ENCODE measurements around the gene CBR3.

The CBR3 gene

GRCh38 chr21:36155603-36156338 lies 20.9 kb downstream of the CBR3 start:
- DNase-seq: no peak
- peaks cover 4 to 7% of the 10 kb centered on the region in 2 donors for H3K36me3 Mint-ChIP-seq
- no peaks in the 10 kb centered on the region for H3K27me3 Mint-ChIP-seq
- H3K9me3 Mint-ChIP-seq: no peaks in the 10 kb centered on the region
- H3K4me1 Mint-ChIP-seq: peaks cover 18 to 39% of the 10 kb centered on the region in 2 donors
- peak overlapping the region; percentile 85 to 91 for H3K4me3 Mint-ChIP-seq
- H3K27ac Mint-ChIP-seq: peak overlapping the region; percentile 65
- ATAC-seq (replicated peaks): peak; percentile 1

- DNase-seq (peak; percentile 99), ATAC-seq (replicated peaks) (peak; percentile 86 to 91)
- H3K27me3 Mint-ChIP-seq: no peaks in the 10 kb centered on the region
- peak overlapping the region; percentile 65 for H3K27ac Mint-ChIP-seq
- no peaks in the 10 kb centered on the region for H3K9me3 Mint-ChIP-seq
- peak overlapping the region; percentile 85 to 91 for H3K4me3 Mint-ChIP-seq
- peaks cover 20 to 38% of the 10 kb centered on the region in 2 donors for H3K4me1 Mint-ChIP-seq
- H3K36me3 Mint-ChIP-seq: peaks cover 4 to 9% of the 10 kb centered on the region in 2 donors
These were observed 21.5 kb downstream of the CBR3 start for GRCh38 chr21:36156339-36156814.

DNA sequence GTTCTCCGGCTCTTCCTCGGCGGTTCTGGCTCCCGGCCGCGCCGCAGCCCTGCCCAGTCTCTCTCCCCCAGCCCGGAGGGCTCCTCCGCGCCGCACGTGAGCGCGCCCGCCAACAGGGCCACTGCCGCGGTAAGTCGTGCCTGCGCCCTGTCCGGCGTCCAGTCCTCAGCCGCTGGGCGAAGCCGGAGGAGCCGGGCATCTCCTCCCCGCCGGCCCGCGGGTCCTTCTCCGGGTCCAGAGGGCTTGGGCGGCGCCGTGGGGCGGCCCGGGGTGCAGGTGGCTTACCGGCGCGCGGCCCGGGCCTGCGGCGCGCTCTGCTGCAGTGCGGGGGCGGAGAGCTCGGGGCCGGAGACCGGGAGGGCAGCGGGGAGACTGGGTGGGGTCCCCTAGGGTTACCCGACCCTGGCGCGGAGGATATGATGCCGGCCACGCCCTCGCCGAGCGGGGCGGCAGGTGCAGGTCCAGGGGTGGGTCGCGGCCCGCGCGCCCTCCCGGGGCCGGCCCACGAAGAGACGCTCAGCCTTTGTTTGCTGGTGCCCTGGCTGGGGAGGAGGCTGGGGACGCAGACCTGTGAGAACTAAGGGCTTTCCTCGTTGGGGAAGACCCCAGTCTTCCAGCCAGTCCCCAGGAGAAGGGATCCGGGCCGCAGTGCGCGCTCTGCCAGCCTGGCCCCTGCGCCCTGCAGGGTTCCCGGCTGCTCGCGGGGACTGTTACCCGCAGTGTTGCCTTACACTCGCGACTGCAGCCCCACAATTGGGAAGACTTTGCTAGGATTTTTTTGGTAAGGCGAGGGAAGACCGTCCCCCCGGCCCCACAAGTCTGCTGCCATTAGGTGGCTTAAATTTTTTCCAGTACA lies 22.2 kb downstream of the CBR3 start, which contains the start of gene DOP1B:
Gene DOP1B, plus strand, starts transcription at position 10 of the 856 bp plus-strand sequence. CDS start 7,910 bp downstream, outside the sequence.
- Mint-ChIP-seq H3K27me3 (no peaks in the 10 kb centered on the region), H3K4me1 (peaks cover 23 to 43% of the 10 kb centered on the region in 2 donors), H3K36me3 (peaks cover 4 to 14% of the 10 kb centered on the region in 2 donors), H3K9me3 (no peaks in the 10 kb centered on the region), H3K4me3 (peak within 1 kb of the TSS; percentile 85 to 91), H3K27ac (peak within 1 kb of the TSS; percentile 88)
- DNase-seq (no peak), ATAC-seq (replicated peaks) (peak; percentile 31 to 35)

GRCh38 chr21:36159356-36159921 lies 24.6 kb downstream of the CBR3 start:
- Mint-ChIP-seq H3K4me3 (no peak overlapping the region), H3K9me3 (no peaks in the 10 kb centered on the region), H3K4me1 (peaks cover 24 to 56% of the 10 kb centered on the region in 2 donors), H3K36me3 (peaks cover 6 to 20% of the 10 kb centered on the region in 2 donors), H3K27ac (no peak overlapping the region), H3K27me3 (no peaks in the 10 kb centered on the region)
- ATAC-seq (replicated peaks) (no peak), DNase-seq (no peak)

DNA sequence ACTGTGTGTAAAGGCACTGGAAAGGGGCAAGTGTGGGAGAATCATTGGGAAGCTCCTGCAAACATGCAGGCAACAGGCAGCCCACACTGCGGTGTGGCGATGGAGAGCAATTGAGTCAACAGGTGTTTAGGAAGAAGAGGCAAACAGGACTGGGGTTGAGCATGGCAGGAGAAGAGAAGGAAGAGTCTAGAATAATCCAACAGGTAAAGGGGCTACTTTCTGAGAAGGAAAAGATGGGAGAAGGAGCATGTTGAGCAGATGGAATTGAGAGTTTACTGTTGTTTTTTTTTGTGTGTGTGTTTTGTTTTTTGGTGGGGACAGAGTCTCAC lies 25.9 kb downstream of the CBR3 start:
- H3K27me3 Mint-ChIP-seq: no peaks in the 10 kb centered on the region
- H3K9me3 Mint-ChIP-seq: no peaks in the 10 kb centered on the region
- peaks cover 26 to 50% of the 10 kb centered on the region in 2 donors for H3K4me1 Mint-ChIP-seq
- no peak overlapping the region for H3K27ac Mint-ChIP-seq
- H3K4me3 Mint-ChIP-seq: no peak overlapping the region
- DNase-seq (no peak), ATAC-seq (replicated peaks) (no peak)
- H3K36me3 Mint-ChIP-seq: peaks cover 8 to 24% of the 10 kb centered on the region in 2 donors

DNA sequence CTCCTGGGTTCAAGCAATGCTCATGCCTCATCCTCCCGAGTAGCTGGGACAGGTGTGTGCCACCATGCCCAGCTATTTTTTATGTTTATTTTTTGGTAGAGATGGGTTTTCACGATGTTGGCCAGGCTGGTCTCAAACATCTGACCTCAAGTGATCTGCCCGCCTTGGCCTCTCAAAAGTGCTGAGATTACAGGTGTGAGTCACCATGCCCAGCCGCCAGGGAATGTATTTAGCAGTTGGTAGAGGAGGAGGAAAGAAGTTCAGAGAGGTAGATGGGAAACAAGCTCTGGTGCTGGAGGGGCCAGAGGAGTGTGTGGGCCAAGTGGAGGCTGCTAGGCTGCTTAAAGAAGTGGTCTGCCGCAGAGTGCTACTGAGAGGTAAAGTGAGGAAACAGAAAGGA lies 27.8 kb downstream of the CBR3 start:
- H3K9me3 Mint-ChIP-seq: no peaks in the 10 kb centered on the region
- DNase-seq (no peak), ATAC-seq (replicated peaks) (no peak)
- H3K4me1 Mint-ChIP-seq: peaks cover 26 to 51% of the 10 kb centered on the region in 2 donors
- peak overlapping the region; percentile 27 for H3K27ac Mint-ChIP-seq
- no peak overlapping the region for H3K4me3 Mint-ChIP-seq
- peaks cover 10 to 33% of the 10 kb centered on the region in 2 donors for H3K36me3 Mint-ChIP-seq
- H3K27me3 Mint-ChIP-seq: no peaks in the 10 kb centered on the region

GRCh38 chr21:36163750-36164741 lies 29.2 kb downstream of the CBR3 start:
- ATAC-seq (replicated peaks) (no peak), DNase-seq (no peak)
- Mint-ChIP-seq H3K27me3 (no peaks in the 10 kb centered on the region), H3K36me3 (peaks cover 13 to 41% of the 10 kb centered on the region in 2 donors), H3K4me1 (peaks cover 22 to 39% of the 10 kb centered on the region in 2 donors), H3K4me3 (no peak overlapping the region), H3K9me3 (no peaks in the 10 kb centered on the region), H3K27ac (no peak overlapping the region)

DNA sequence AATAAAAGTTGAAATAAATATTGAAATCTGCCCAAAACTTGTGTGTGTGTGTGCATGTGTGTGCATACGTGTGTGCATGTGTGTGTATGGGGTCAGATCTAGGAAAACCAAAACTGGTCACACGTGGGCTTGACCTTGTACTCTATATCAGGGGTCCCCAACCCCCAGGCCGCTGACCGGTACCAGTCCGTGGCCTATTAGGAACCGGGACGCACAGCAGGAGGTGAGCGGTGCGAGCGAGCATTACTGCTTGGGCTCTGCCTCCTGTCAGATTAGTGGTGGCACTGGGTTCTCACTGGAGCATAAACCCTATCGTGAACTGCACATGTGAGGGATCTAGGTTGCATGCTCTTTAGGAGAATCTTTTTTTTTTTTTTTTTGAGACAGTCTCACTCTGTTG lies 30.5 kb downstream of the CBR3 start:
- Mint-ChIP-seq H3K4me1 (peaks cover 21 to 27% of the 10 kb centered on the region in 2 donors), H3K27ac (no peak overlapping the region), H3K36me3 (peaks cover 20 to 48% of the 10 kb centered on the region in 2 donors), H3K27me3 (no peaks in the 10 kb centered on the region), H3K4me3 (no peak overlapping the region), H3K9me3 (no peaks in the 10 kb centered on the region)
- DNase-seq (no peak), ATAC-seq (replicated peaks) (no peak)

- DNase-seq (no peak), ATAC-seq (replicated peaks) (no peak)
- Mint-ChIP-seq H3K9me3 (no peaks in the 10 kb centered on the region), H3K27me3 (no peaks in the 10 kb centered on the region), H3K36me3 (peaks cover 25 to 42% of the 10 kb centered on the region in 2 donors), H3K4me1 (peaks cover 18 to 32% of the 10 kb centered on the region in 2 donors), H3K27ac (no peak overlapping the region), H3K4me3 (no peak overlapping the region)
These were observed 31.8 kb downstream of the CBR3 start for GRCh38 chr21:36166705-36167104.

- DNase-seq (no peak), ATAC-seq (replicated peaks) (no peak)
- peaks cover 28 to 40% of the 10 kb centered on the region in 2 donors for H3K36me3 Mint-ChIP-seq
- H3K27ac Mint-ChIP-seq: no peak overlapping the region
- peaks cover 17 to 31% of the 10 kb centered on the region in 2 donors for H3K4me1 Mint-ChIP-seq
- no peak overlapping the region for H3K4me3 Mint-ChIP-seq
- H3K27me3 Mint-ChIP-seq: no peaks in the 10 kb centered on the region
- H3K9me3 Mint-ChIP-seq: no peaks in the 10 kb centered on the region
These were observed 32.7 kb downstream of the CBR3 start for GRCh38 chr21:36167541-36167940.

GRCh38 chr21:36169470-36170128 lies 34.7 kb downstream of the CBR3 start:
- Mint-ChIP-seq H3K36me3 (peaks cover 27 to 38% of the 10 kb centered on the region in 2 donors), H3K27ac (no peak overlapping the region), H3K4me1 (peaks cover 13 to 17% of the 10 kb centered on the region in 2 donors), H3K27me3 (no peaks in the 10 kb centered on the region), H3K9me3 (no peaks in the 10 kb centered on the region), H3K4me3 (no peak overlapping the region)
- DNase-seq: no peak
- no peak for ATAC-seq (replicated peaks)

DNA sequence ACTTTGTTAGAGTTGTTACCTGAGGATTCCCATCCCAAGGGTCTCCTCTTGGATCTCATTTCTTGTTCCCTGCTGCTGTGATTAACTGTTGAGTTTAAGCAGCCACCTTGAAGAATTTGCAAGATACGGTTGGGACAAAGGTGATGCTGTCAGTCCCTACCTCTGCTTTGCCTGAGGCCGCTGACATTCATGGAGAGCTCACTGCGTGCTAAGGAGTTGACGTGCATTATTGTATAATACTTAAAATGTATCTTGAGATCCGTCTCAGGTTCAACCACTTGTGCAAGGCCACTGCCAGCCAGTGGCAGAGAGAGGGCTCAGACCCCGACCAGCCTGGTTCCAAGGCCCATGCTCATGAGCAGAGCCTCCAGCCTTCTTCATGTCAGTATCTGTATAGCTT lies 35.9 kb downstream of the CBR3 start:
- Mint-ChIP-seq H3K36me3 (peaks cover 33 to 46% of the 10 kb centered on the region in 2 donors), H3K4me1 (peaks cover 16 to 23% of the 10 kb centered on the region in 2 donors), H3K27ac (no peak overlapping the region), H3K9me3 (no peaks in the 10 kb centered on the region), H3K4me3 (no peak overlapping the region), H3K27me3 (no peaks in the 10 kb centered on the region)
- no peak for ATAC-seq (replicated peaks)
- DNase-seq: no peak

DNA sequence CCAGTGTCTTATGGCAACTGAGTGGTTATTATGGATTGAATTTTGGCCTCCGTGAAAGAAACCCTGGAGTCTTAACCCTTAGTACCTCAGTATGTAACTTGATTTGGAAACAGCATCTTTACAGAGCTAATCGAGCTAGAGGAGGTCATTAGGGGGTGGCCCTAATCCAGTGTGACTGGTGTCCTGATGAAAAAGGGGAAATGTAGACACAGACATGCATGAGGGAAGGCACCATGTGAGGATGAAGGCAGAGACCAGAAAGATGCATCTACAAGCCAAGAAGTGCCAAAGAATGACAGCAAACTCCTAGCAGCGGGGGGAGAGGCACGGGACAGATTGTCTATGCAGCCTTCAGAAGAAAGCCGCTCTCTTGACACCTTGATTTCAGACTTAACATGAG lies 36.5 kb downstream of the CBR3 start:
- Mint-ChIP-seq H3K27ac (no peak overlapping the region), H3K4me1 (peaks cover 17 to 24% of the 10 kb centered on the region in 2 donors), H3K9me3 (no peaks in the 10 kb centered on the region), H3K36me3 (peaks cover 34 to 50% of the 10 kb centered on the region in 2 donors), H3K27me3 (no peaks in the 10 kb centered on the region), H3K4me3 (no peak overlapping the region)
- ATAC-seq (replicated peaks): no peak
- DNase-seq: no peak
